H54 (cell line): ENCODE measurements around the gene LINGO3.

Source experiments
- DNase-seq: peaks from one replicate; pipeline ENCODE4 v3.0.0; 2011; ENCODE audit warnings: low spot score, mixed read lengths; ENCODE audit not compliant: insufficient read length
- FAIRE-seq: peaks from 3 replicates; lab custom pipeline; 2011; peaks lifted over from hg19 to GRCh38; lab: Jason Lieb, UNC
- POLR2A ChIP-seq: IDR thresholded peaks from 2 replicates; pipeline ENCODE4 v1.6.1; 2011; ENCODE audit warnings: low read depth, mild to moderate bottlenecking, low read length

LINGO3 gene

GRCh38 chr19:2280633-2281264, 27.2 kb downstream of the LINGO3 start:
- FAIRE-seq (no peak), DNase-seq (no peak)
- no peak for TF ChIP-seq POLR2A

GRCh38 chr19:2278459-2279158, 29.3 kb downstream of the LINGO3 start:
- no peak for TF ChIP-seq POLR2A
- no peak for FAIRE-seq
- no peak for DNase-seq

GRCh38 chr19:2277138-2277537, 30.8 kb downstream of the LINGO3 start:
- TF ChIP-seq POLR2A, result no peak
- DNase-seq (no peak), FAIRE-seq (no peak)

GRCh38 chr19:2276429-2276986, 31.4 kb downstream of the LINGO3 start:
- no peak for DNase-seq
- no peak for FAIRE-seq
- no peak for TF ChIP-seq POLR2A

- FAIRE-seq, result no peak
These were observed 32.1 kb downstream of the LINGO3 start for GRCh38 chr19:2275588-2276428.

GRCh38 chr19:2274931-2275535, 32.9 kb downstream of the LINGO3 start:
- DNase-seq, result peak; percentile 99
- FAIRE-seq, result peak; percentile 41
- TF ChIP-seq POLR2A, result 0 out of 2 replicates have a peak, but pooled peaks have one; percentile 13

More at GRCh38 chr19:2275588-2276428, 32.1 kb downstream of the LINGO3 start:
- no peak for DNase-seq
- TF ChIP-seq POLR2A, result no peak

- DNase-seq (no peak), FAIRE-seq (no peak)
- TF ChIP-seq POLR2A, result no peak
These were observed 33.7 kb downstream of the LINGO3 start for GRCh38 chr19:2274185-2274711.

- no peak for TF ChIP-seq POLR2A
- peak; percentile 95 for DNase-seq
- FAIRE-seq, result no peak
These were observed 34.4 kb downstream of the LINGO3 start for GRCh38 chr19:2273356-2274184.

GRCh38 chr19:2271234-2272103, 36.5 kb downstream of the LINGO3 start:
- no peak for TF ChIP-seq POLR2A
- DNase-seq, result no peak
- no peak for FAIRE-seq

- FAIRE-seq (no peak), DNase-seq (peak; percentile 82)
- no peak; the same call in 1 of the 2 replicates for TF ChIP-seq POLR2A
These were observed 37.3 kb downstream of the LINGO3 start for GRCh38 chr19:2270423-2271233.

- no peak for TF ChIP-seq POLR2A
- FAIRE-seq (no peak), DNase-seq (no peak)
These were observed 37.9 kb downstream of the LINGO3 start for GRCh38 chr19:2270157-2270422.
